B cell (primary cell): ENCODE measurements around the gene NMUR1. TPM values are rescaled to one million over a fixed set of nuclear protein-coding genes. Genes with fewer than 3 reads are reported as not detected.

ENCODE experiments used
- ATAC-seq: fragments of 200-7000 bp; cut with Tn5 transposase; one replicate; pipeline ENCODE4 v1.10.0; 2021; ENCODE audit warnings: low read depth, mild to moderate bottlenecking, moderate number of reproducible peaks, moderate library complexity
- CTCF ChIA-PET: fragments of 350-600 bp; sonication (Branson Sonifier 250); formaldehyde crosslinking; loops from one replicate; lab custom pipeline; 2021; ENCODE audit warnings: antibody characterized with exemption, inconsistent platforms; lab: Charles Lee
- POLR2A ChIA-PET: fragments of 350-600 bp; sonication (Branson Sonifier 250); formaldehyde crosslinking; loops from one replicate; lab custom pipeline; 2021; ENCODE audit warnings: antibody characterized with exemption; lab: Charles Lee
- DNase-seq: peaks from one replicate; pipeline ENCODE4 v3.0.0; 2013
- H2AFZ ChIP-seq: 2 replicates; pipeline ENCODE4 v1.6.1; 2012; ENCODE audit warnings: mild to moderate bottlenecking, low read depth, low read length; ENCODE audit not compliant: insufficient read depth, poor library complexity, severe bottlenecking
- H3K27ac ChIP-seq, 2 donors: 1 replicate in 1 of 2; 2 replicates in 1 of 2; pipeline ENCODE4 v1.5.1; 2012 to 2013; ENCODE audit warnings: low read length in 2 of 2, mild to moderate bottlenecking in 2 of 2, moderate library complexity in 1 of 2
- H3K27me3 ChIP-seq, 4 experiments: fragments of 200-600 bp in 1 of 4; sonication (generic) in 1 of 4; replicated peaks in 1 of 4; 1 replicate in 2 of 4; 2 replicates in 2 of 4; pipeline versions ENCODE4 v1.6.1 to v1.7.0; 2013 to 2016; ENCODE audit warnings: low read length in 3 of 4, mild to moderate bottlenecking in 2 of 4, mixed read lengths in 1 of 4, moderate library complexity in 1 of 4; ENCODE audit not compliant: insufficient read depth in 4 of 4, control insufficient read depth in 3 of 4; ENCODE audit errors: control extremely low read depth in 1 of 4
- H3K36me3 ChIP-seq, 2 experiments: replicated peaks in 1 of 2; 1 replicate in 1 of 2; 2 replicates in 1 of 2; pipeline versions ENCODE4 v1.6.1 to v1.7.1; 2013; ENCODE audit warnings: low read length in 1 of 2; ENCODE audit not compliant: insufficient read depth in 2 of 2, control insufficient read depth in 1 of 2; ENCODE audit errors: control extremely low read depth in 1 of 2, extremely low read depth in 1 of 2
- H3K4me1 ChIP-seq, 2 donors: fragments of 200-600 bp in 1 of 2; sonication (generic) in 1 of 2; 1 replicate in 1 of 2; 2 replicates in 1 of 2; pipeline versions ENCODE4 v1.5.1 to v1.6.1; 2013 to 2017; ENCODE audit warnings: low read length in 2 of 2; ENCODE audit not compliant: control insufficient read depth in 2 of 2, insufficient read depth in 2 of 2
- H3K4me2 ChIP-seq: replicated peaks from 2 replicates; pipeline ENCODE3; 2012; ENCODE audit warnings: mild to moderate bottlenecking, low read depth, low read length; ENCODE audit not compliant: poor library complexity, severe bottlenecking
- H3K4me3 ChIP-seq, 5 experiments: fragments of 200-600 bp in 1 of 5; sonication (generic) in 1 of 5; 1 replicate in 3 of 5; 2 replicates in 2 of 5; pipeline versions ENCODE4 v1.5.1 to v1.7.0; 2011 to 2016; ENCODE audit warnings: low read length in 4 of 5, mild to moderate bottlenecking in 4 of 5, low read depth in 2 of 5, control low read depth in 1 of 5, moderate library complexity in 1 of 5; ENCODE audit not compliant: insufficient read depth in 1 of 5; ENCODE audit errors: control extremely low read depth in 1 of 5, extremely low read depth in 1 of 5
- H3K79me2 ChIP-seq: fragments of 200-600 bp; sonication (generic); one replicate; pipeline ENCODE4 v1.6.0; 2016; ENCODE audit warnings: low read length; ENCODE audit not compliant: control insufficient read depth, insufficient read depth
- H3K9ac ChIP-seq: fragments of 200-600 bp; sonication (generic); 2 replicates; pipeline ENCODE4 v1.6.1; 2017; ENCODE audit warnings: mild to moderate bottlenecking, low read length, moderate library complexity
- H3K9me3 ChIP-seq, 3 donors: one replicate each; pipeline versions ENCODE4 v1.6.1 to v1.7.1; 2013; ENCODE audit warnings: low read length in 2 of 3; ENCODE audit not compliant: control insufficient read depth in 2 of 3, insufficient read depth in 1 of 3; ENCODE audit errors: control extremely low read depth in 1 of 3
- H4K20me1 ChIP-seq: 2 replicates; pipeline ENCODE4 v1.6.0; 2012; ENCODE audit warnings: mild to moderate bottlenecking, low read length; ENCODE audit not compliant: insufficient read depth, control insufficient read depth, poor library complexity, severe bottlenecking
- H3K27ac Mint-ChIP-seq: one replicate; pipeline ENCODE4 v1.8.0; 2021; ENCODE audit warnings: mixed read lengths
- H3K27me3 Mint-ChIP-seq: one replicate; pipeline ENCODE4 v1.8.0; 2021; ENCODE audit warnings: mixed read lengths
- H3K4me1 Mint-ChIP-seq: one replicate; pipeline ENCODE4 v1.8.0; 2021; ENCODE audit warnings: mixed read lengths
- H3K4me3 Mint-ChIP-seq: one replicate; pipeline ENCODE4 v1.8.0; 2021; ENCODE audit warnings: mixed read lengths
- H3K9me3 Mint-ChIP-seq: one replicate; pipeline ENCODE4 v1.8.0; 2022; ENCODE audit warnings: mixed read lengths; ENCODE audit not compliant: insufficient read depth
- EZH2 ChIP-seq: IDR thresholded peaks from 2 replicates; pipeline ENCODE4 v1.6.1; 2012; ENCODE audit warnings: borderline replicate concordance, low read depth, mild to moderate bottlenecking, moderate library complexity, low read length; ENCODE audit not compliant: insufficient read depth, poor library complexity, severe bottlenecking
- WGBS: methylation state at CpG from one replicate; pipeline ENCODE4 v1.1.5; 2013; ENCODE audit warnings: missing lambda C conversion rate; ENCODE audit not compliant: insufficient coverage; 5-methylcytosine and 5-hydroxymethylcytosine counted together
- intact Hi-C: fragments of 100-400 bp; cut with micrococcal nuclease; formaldehyde crosslinking; loops from one replicate; pipeline ENCODE4 v1.10.0; 2022
- polyA plus RNA-seq: library from polyadenylated mRNA; depleted of rRNA; stranded (reverse); fragments of >200 nt; gene quantifications from 2 replicates; pipeline ENCODE4 v1.2.3, GENCODE V29; 2012
- total RNA-seq, 2 donors: library from RNA; stranded (reverse); fragments of 120-200 nt in 1 of 2; gene quantifications; 1 replicate in 1 of 2; 2 replicates in 1 of 2; pipeline versions ENCODE4 v1.2.3 to v1.2.4, GENCODE V29; 2013 to 2022
- TF ChIP-seq, protein P1 (sequence below): fragments of 200-600 bp; IDR thresholded peaks from one replicate; pipeline ENCODE4 v1.8.0; 2022; ENCODE audit warnings: antibody characterized with exemption, mild to moderate bottlenecking

NMUR1 gene
- total and polyA plus RNA-seq, 2 donors (not counting 1 experiment from before 2014, with no cell fraction given) = 0.09 to 0.10 TPM

DNA sequence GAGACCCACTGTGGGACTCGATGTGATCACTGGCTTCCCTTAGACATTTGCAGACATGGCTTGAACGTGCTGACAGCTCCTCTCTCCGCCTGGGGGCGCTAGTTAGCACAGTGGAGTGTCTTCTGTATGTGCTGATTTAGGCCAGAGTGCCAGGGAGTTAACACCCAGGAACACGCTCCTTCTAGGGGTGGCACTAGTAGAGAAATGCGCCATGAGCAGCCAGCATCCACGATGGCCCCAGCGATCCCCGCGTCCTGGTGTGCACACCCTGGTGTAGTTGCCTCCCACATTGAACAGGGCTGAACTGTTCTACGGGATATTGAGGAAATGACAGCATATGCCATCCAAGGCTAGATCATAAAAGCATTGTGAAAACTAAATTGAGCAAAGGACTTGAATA, 11.4 kb upstream of the NMUR1 start:
- Histone ChIP-seq H3K4me2 (no peak overlapping the region), H2AFZ (no peak overlapping the region), H3K27ac (no peak overlapping the region), H3K4me1 (peaks cover 17 to 26% of the 10 kb centered on the region in 2 donors), H3K9me3 (peaks cover 0 to 19% (median 7%) of the 10 kb centered on the region in 3 donors), H3K79me2 (no peaks in the 10 kb centered on the region), H3K27me3 (no peaks in the 10 kb centered on the region), H3K4me3 (no peak overlapping the region), H3K36me3 (no peaks in the 10 kb centered on the region), H4K20me1 (no peaks in the 10 kb centered on the region), H3K9ac (no peak overlapping the region)
- intact Hi-C loops = no loop called here
- POLR2A ChIA-PET = no interaction called here
- peaks cover 9% of the 10 kb centered on the region for H3K27me3 Mint-ChIP-seq
- WGBS = 86% methylated on average over 11 of the region's 11 CpGs
- CTCF ChIA-PET = interaction anchor here (0.8 to 1.3 kb wide), 2 partner anchors 13 to 15 kb away, joined by 3 read pairs; no protein-coding TSS in a partner anchor
- no peak for DNase-seq
- peaks cover 2% of the 10 kb centered on the region for H3K9me3 Mint-ChIP-seq
- H3K4me3 Mint-ChIP-seq = no peak overlapping the region
- H3K27ac Mint-ChIP-seq = no peak overlapping the region
- H3K4me1 Mint-ChIP-seq = peaks cover 19% of the 10 kb centered on the region
- ATAC-seq = no peak
- TF ChIP-seq, protein P1, sequence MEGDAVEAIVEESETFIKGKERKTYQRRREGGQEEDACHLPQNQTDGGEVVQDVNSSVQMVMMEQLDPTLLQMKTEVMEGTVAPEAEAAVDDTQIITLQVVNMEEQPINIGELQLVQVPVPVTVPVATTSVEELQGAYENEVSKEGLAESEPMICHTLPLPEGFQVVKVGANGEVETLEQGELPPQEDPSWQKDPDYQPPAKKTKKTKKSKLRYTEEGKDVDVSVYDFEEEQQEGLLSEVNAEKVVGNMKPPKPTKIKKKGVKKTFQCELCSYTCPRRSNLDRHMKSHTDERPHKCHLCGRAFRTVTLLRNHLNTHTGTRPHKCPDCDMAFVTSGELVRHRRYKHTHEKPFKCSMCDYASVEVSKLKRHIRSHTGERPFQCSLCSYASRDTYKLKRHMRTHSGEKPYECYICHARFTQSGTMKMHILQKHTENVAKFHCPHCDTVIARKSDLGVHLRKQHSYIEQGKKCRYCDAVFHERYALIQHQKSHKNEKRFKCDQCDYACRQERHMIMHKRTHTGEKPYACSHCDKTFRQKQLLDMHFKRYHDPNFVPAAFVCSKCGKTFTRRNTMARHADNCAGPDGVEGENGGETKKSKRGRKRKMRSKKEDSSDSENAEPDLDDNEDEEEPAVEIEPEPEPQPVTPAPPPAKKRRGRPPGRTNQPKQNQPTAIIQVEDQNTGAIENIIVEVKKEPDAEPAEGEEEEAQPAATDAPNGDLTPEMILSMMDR = no peak
- no peak for TF ChIP-seq EZH2

- H3K9me3 ChIP-seq = peaks cover 0 to 19% (median 7%) of the 10 kb centered on the region in 3 donors
- H3K79me2 ChIP-seq = no peaks in the 10 kb centered on the region
- no peak overlapping the region for H2AFZ ChIP-seq
- intact Hi-C loops = no loop called here
- POLR2A ChIA-PET = interaction anchor here (0.6 to 0.7 kb wide), 2 partner anchors 172 to 1920 kb away, joined by 4 read pairs; no protein-coding TSS in a partner anchor
- WGBS = 100% methylated on average over 2 of the region's 4 CpGs
- no peaks in the 10 kb centered on the region for H3K27me3 ChIP-seq
- H3K4me3 ChIP-seq = no peak overlapping the region
- no peak overlapping the region for H3K4me2 ChIP-seq
- no peak overlapping the region for H3K27ac Mint-ChIP-seq
- peaks cover under 1 to 9% of the 10 kb centered on the region in 2 donors for H3K4me1 ChIP-seq
- TF ChIP-seq EZH2 = no peak
- TF ChIP-seq, protein P1 = no peak
- H3K9ac ChIP-seq = no peak overlapping the region
- no peak for ATAC-seq
- no peak for DNase-seq
- H3K4me1 Mint-ChIP-seq = peaks cover 2% of the 10 kb centered on the region
- no peak overlapping the region for H3K4me3 Mint-ChIP-seq
- peaks cover 2% of the 10 kb centered on the region for H3K9me3 Mint-ChIP-seq
- CTCF ChIA-PET = interaction anchor here (1.1 to 1.4 kb wide), 4 partner anchors 13 to 65 kb away, joined by 3 to 5 read pairs (median 3); no protein-coding TSS in a partner anchor
- peaks cover 9% of the 10 kb centered on the region for H3K27me3 Mint-ChIP-seq
- H3K27ac ChIP-seq = no peak overlapping the region
- no peaks in the 10 kb centered on the region for H4K20me1 ChIP-seq
- no peaks in the 10 kb centered on the region for H3K36me3 ChIP-seq
Observed at GRCh38 chr2:231539991-231540390, 9.7 kb upstream of the NMUR1 start.
